Measurements from ENCODE around the gene USP40. TPM values are rescaled to one million over a fixed set of nuclear protein-coding genes. Genes with fewer than 3 reads are reported as not detected.
"Not testable (repeated sequence)": the region's sequence is repeated elsewhere in the genome, so short reads cannot be mapped to it uniquely, and the experiment has no call there.

Gene USP40, protein sequence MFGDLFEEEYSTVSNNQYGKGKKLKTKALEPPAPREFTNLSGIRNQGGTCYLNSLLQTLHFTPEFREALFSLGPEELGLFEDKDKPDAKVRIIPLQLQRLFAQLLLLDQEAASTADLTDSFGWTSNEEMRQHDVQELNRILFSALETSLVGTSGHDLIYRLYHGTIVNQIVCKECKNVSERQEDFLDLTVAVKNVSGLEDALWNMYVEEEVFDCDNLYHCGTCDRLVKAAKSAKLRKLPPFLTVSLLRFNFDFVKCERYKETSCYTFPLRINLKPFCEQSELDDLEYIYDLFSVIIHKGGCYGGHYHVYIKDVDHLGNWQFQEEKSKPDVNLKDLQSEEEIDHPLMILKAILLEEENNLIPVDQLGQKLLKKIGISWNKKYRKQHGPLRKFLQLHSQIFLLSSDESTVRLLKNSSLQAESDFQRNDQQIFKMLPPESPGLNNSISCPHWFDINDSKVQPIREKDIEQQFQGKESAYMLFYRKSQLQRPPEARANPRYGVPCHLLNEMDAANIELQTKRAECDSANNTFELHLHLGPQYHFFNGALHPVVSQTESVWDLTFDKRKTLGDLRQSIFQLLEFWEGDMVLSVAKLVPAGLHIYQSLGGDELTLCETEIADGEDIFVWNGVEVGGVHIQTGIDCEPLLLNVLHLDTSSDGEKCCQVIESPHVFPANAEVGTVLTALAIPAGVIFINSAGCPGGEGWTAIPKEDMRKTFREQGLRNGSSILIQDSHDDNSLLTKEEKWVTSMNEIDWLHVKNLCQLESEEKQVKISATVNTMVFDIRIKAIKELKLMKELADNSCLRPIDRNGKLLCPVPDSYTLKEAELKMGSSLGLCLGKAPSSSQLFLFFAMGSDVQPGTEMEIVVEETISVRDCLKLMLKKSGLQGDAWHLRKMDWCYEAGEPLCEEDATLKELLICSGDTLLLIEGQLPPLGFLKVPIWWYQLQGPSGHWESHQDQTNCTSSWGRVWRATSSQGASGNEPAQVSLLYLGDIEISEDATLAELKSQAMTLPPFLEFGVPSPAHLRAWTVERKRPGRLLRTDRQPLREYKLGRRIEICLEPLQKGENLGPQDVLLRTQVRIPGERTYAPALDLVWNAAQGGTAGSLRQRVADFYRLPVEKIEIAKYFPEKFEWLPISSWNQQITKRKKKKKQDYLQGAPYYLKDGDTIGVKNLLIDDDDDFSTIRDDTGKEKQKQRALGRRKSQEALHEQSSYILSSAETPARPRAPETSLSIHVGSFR
- total RNA-seq = 23.8 TPM
- long read RNA-seq, partial matches to known transcripts = 3 of 9 reads
- long read RNA-seq, other reads (novel, unspliced or antisense) = 6 of 9 reads

DNA sequence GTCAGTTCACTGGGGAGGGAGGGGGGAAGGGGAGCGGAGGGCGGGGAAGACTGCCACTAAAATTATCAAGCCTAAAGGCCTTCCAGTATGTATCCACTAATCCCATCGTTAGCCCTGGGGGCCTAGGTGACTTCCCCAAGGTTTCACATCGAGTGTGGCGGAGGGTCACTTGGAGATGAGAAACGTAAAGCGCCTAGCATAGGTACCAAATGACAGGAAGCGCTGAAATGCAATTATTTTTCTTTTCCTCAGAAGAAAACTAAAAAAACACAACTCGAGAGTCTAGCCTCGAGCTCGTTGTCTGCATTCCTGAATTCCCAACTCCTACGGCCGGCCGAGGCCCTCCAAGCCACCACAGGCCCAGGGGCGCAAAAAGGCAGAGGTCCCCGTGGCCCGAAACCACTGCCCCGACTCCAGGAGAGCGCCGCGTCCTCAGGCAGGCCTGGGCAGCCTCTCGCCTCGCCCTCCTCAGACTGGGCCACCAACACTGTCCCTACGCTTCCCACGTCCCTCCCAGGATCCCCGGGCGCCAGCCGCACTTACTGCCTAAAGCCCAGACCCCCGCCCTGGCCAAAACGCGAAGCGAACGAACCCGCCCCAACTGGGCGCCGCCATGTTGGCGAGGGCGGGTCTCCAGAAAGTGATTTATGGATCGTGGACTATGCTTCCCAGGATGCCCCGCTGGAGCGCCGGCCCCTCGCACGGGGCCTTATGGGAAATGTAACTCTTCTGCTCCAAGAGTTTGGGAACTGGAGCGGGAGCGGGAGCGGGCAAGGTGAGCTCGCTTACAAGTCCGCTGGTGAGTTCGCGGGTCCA is at the start of gene USP40:
Gene USP40 (minus strand): TSS at position 642 of the 816 bp plus-strand sequence. CDS start 1,228 bp downstream, outside the sequence.
- intact Hi-C loops (cut with DNase I) = loop anchor here (5.0 to 10.0 kb wide), 2 partner anchors 82 to 931 kb away; partner anchors contain the start of gene ARL4C

DNA sequence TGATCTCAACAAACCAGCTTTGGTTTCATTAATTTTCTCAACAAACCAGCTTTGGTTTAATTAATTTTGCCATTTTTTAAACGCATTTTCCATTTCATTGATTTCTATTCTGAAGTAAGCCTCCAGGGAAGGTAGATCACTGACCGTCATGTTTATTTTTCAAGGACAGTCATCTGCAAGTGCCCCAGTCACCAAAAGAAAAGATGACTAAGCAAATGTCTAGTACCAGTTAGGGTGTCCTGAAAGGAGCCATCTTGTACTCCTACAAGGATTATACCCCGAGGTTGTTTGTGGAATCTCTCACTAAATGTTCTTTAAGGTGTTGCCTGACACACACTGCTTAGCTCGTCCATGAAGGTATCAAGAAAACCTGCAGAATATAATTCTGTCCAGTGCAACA is 44.7 kb upstream of the USP40 start:
- intact Hi-C loops (cut with DNase I) = no loop called here
- DNase-seq (ENCODE audit: low spot score) = no peak

More for the DNA sequence above, at the start of gene USP40:
- peak; percentile 89 for DNase-seq (ENCODE audit: low spot score)

DNA sequence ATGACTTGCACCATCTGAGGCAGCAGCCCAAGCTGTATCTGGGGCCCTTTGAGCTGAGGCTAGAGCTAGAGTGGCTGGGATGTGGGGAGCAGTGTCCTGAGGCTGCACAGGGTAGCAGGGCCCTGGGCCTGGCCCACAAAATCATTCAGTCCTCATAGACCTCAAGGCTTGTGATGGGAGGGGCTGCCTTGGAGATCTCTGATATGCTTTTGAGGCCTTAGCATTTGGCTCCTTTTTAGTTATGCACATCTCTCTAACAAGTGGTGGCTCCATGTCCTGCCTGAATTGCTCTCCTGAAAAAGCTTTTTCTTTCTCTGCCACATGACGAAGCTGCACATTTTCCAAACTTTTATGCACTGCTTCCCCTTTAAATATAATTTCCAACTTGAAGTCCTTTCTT is 39.1 kb upstream of the USP40 start:
- intact Hi-C loops (cut with DNase I) = no loop called here
- DNase-seq (ENCODE audit: low spot score) = no peak

DNA sequence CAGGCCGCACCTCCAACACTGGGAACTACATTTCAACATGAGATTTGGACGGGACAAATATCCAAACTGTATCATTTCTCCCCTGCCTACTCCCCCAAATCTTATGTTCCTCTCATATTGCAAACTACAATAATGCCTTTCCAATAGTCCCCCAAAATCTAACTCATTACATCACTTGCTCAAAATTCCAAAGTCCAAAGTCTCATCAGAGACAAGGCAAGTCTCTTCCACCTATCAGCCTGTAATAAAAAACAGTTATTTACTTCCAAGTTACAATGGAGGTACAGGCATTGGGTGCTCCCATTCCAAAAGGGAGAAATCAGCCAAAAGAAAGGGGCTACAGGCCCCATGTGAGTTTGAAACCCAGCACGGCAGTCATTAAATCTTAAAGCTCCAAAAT is 38.2 kb upstream of the USP40 start:
- intact Hi-C loops (cut with DNase I) = no loop called here
- no peak for DNase-seq (ENCODE audit: low spot score)

DNA sequence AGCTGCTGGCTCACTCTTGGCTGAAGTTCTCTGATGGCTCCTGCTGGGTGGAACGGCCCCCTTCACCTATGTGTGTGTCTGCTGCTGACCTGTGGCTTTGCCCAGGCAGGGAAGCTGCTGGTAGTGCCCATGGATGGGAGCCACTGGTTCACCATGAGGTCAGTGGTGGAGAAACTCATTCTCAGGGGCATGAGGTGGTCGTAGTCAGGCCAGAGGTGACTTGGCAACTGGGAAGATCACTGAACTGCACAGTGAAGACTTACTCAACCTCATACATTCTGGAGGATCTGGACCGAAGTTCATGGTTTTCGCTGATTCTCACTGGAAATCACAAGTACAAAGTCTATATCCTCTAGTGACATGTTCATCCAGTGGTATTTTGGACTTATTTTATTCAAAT is 36.9 kb upstream of the USP40 start:
- intact Hi-C loops (cut with DNase I) = no loop called here
- DNase-seq (ENCODE audit: low spot score) = no peak

DNA sequence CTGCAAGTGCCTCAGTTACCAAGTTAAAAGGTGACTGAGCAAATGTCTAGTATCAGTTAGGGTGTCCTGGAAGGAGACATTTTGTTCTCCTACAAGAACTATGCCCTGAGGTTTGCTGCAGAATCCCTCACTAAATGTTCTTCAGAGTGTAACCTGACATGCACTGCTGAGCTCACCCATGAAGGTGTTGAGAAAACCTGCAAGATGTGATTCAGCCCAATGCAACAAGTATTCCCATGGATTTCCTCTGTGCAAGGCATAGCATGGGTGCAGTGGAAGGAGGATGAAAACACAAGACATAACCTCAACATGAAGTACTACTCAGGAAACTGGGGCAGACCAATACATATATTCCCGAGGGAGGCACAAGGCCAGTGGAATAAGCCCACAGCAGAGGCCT is 35.5 kb upstream of the USP40 start:
- intact Hi-C loops (cut with DNase I) = no loop called here
- DNase-seq (ENCODE audit: low spot score) = no peak

DNA sequence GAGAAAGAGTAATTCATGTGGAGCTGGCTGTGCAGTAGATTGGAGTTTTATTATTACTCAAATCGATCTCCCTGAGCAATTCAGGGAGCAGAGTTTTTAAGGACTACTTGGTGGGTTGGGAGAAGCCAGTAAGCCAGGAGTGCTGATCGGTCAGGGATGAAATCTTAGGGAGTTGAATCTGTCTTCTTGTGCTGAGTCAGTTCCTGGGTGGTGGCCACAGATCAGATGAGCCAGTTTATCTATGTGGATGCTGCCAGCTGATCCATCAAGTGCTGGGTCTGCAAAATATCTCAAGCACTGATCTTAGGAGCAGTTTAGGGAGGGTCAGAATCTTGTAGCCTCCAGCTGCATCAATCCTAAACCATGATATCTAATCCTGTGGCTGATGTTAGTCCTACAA is 33.8 kb upstream of the USP40 start:
- no peak for DNase-seq (ENCODE audit: low spot score)
- intact Hi-C loops (cut with DNase I) = no loop called here

DNA sequence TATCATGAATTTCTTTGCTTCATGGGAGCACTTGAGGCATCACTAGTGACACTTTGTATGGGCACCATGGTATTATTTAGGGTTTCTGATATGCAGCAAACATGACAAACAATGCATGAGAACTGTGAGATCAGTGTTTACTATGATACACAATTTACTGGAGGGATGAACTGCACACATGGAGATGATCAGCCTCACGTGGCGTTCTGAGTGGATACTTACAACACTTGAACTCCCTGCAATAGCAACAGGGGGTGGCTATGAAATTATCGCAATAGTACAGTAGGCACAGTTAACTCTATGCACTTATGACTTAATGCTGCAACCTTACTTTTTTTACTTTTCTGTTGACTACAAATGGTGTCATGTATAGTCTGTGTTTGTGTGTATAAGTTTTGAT is 32.4 kb upstream of the USP40 start:
- no peak for DNase-seq (ENCODE audit: low spot score)
- intact Hi-C loops (cut with DNase I) = no loop called here

DNA sequence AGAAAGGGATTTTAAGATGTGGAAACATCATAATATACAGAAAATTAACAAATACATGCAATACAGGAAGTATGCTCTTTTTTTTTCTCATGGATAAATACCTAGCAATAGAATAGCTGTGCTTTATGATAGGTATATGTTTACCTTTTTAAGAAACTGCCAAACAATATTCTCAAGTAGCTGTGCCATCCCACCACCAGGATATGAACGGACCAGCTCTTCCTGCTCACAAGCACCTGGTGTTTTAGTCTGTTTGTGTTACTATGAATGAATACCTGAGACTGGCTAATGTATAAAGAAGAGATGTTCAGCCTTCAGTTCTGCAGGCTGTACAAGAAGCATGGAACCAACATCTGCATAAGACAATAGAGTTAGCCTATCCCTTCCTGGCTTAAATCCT is 30.9 kb upstream of the USP40 start:
- DNase-seq (ENCODE audit: low spot score) = no peak
- intact Hi-C loops (cut with DNase I) = no loop called here

DNA sequence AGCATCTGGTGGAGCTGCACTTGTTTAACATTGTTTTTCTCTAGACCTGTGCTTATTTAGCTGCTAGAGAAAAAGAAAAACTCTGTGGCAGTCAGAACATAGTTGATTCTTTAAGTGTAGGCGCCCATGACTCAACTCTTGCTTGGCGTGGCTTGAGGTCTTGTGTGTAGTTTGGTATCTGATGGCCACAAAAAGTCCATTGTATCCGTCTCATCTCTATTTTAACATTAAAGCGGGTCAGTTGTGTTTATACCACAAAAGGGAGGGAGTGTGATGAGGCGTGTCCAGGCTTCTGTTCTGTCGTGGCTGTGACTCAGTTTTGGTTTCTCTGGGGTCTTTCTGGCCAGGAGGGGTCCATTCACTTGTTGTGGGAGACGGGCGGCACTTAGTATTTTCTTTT is 26.6 kb upstream of the USP40 start:
- DNase-seq (ENCODE audit: low spot score) = no peak
- intact Hi-C loops (cut with DNase I) = no loop called here

DNA sequence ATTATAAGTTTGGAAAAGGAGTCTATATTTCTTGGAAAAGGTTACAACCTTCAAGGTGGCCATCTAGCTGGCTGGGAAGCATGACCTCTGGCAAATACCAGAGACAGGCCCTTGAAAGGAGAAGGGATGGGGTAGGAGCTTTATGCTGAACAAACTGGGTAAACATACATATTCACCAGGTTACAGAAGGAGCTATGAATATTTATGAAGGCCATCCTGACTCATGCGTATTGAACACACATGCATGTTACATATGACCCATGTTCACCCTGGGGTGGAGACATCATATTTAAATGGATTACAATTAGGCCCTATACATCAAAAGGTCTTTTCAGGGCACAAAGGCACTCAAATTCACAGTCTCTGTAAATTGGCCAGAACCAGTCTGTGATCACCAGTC is 26.1 kb upstream of the USP40 start:
- DNase-seq (ENCODE audit: low spot score) = not testable (repeated sequence)

DNA sequence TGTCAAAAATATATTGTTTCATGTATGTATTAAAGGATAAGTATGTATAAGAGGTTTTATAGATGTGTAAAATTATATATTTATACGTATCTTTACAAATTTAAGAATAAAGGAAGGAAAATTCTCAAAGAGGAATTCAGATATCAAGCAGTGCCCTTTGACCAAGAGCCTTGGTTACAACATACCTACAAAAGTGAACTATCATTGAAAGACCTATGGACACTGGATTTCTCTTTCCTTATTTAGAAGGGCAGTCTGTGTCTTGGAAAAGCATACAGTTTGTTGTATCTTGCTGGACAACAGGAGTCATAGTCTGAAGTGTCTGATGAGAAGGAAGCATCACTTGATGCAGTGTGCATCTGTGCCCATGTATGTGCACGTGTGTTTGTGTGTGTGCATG is 21.8 kb upstream of the USP40 start:
- DNase-seq (ENCODE audit: low spot score) = no peak
- intact Hi-C loops (cut with DNase I) = no loop called here

More for the DNA sequence above, 26.1 kb upstream of the USP40 start:
- intact Hi-C loops (cut with DNase I) = not testable (repeated sequence)

DNA sequence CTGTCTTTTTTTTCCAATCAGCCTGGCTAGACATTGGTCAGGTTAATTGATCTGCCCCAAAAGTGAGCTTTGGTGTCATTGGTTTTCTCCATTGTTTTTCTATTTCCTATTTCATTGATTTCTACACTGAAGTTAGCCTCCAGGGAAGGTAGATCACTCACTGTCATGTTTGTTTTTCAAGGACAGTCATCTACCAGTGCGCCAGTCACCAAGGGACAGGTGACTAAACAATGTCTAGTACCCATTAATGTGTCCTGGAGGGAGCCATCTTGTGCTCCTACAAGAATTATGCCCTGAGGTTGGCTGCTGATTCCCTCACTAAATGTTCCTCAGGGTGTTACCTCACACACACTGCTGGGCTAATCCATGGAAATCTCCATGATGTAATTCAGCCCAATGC is 17.6 kb upstream of the USP40 start:
- DNase-seq (ENCODE audit: low spot score) = no peak
- intact Hi-C loops (cut with DNase I) = no loop called here

DNA sequence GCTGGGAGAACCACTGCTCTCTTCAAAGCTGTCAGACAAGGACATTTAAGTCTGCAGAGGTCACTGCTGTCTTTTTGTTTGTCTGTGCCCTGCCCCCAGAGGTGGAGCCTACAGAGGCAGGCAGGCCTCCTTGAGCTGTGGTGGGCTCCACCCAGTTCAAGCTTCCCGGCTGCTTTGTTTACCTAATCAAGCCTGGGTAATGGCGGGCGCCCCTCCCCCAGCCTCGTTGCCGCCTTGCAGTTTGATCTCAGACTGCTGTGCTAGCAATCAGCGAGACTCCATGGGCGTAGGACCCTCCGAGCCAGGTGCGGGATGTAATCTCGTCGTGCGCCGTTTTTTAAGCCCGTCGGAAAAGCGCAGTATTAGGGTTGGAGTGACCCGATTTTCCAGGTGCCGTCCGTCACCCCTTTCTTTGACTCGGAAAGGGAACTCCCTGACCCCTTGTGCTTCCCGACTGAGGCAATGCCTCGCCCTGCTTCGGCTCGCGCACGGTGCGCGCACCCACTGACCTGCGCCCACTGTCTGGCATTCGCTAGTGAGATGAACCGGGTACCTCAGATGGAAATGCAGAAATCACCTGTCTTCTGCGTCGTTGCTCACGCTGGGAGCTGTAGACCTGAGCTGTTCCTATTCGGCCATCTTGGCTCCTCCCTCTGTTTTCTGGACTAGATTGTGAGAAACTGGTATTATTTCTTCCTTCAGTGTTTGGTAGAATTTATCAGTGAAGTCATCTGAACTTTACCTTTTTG is 16.8 kb upstream of the USP40 start:
- DNase-seq (ENCODE audit: low spot score); intact Hi-C loops (cut with DNase I): not testable (repeated sequence)

DNA sequence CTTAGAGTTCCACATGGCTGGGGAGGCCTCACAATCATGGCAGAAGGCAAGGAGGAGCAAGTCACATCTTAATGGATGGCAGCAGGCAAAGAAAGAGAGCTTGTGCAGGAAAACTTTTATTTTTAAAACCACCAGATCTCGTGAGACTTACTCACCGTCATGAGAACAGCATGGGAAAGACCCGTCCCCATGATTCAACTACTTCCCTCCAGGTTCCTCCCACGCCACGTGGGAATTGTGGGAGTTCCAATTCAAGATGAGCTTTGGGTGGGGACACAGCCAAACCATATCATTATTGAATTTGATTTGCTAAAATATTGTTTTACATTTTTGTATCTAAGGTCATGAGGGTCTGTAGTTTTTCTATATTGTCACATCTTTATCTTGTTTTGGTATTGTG is 10.8 kb upstream of the USP40 start:
- intact Hi-C loops (cut with DNase I); DNase-seq (ENCODE audit: low spot score): not testable (repeated sequence)

DNA sequence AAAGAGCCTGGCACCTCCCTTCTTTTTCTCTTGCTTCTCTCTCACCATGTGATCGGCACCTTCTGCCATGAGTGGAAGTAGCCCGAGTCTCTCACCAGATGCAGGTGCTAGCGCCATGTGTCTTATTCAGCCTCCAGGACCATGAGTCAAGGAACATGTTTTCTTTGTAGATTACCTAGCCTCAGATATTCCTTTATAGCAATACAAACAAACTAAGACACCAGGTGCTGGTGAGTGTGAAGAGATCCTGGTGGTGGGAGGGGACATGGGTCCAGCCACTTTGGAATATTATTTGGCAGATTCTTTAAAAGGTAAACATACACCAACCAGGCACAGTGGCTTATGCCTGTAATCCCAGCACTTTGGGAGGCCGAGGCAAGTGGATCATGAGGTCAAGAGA is 5.9 kb upstream of the USP40 start:
- no peak for DNase-seq (ENCODE audit: low spot score)
- intact Hi-C loops (cut with DNase I) = no loop called here

DNA sequence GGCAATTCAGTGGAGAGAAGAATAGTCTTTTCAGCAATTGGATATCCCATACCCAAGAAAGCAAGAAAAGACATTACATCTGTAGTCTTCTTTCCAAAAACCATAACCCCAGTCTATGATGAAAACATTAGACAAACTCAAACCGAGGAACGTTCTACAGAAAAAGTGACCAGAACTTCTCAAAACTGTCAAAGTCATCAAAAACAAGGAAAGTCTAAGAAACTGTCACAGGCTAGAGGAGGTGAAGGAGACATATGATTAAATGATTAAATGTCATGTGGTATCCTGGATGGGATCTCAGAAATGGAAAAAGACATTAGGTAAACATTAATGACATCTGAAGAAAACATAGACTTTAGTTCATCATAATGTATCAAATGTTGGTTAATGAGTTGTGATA is 4.9 kb upstream of the USP40 start:
- intact Hi-C loops (cut with DNase I) = no loop called here
- DNase-seq (ENCODE audit: low spot score) = no peak

DNA sequence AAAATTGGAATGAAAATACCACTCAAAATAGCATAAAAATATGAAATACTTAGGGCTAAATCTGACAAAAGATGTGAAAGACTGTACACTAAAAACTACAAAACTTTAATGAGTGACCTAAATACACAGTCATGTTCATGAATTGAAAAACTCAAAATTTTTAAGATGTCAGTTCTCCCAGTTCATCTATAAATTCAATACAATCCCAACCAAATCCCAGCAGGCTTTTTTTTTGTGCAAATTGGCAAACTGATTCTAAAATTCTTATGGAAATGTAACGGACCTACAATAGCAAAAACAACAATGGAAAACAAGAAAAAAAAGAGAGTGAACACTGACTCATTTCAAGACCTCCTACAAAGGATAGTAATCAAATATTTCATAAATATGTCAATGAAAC is 4.4 kb upstream of the USP40 start:
- no peak for DNase-seq (ENCODE audit: low spot score)
- intact Hi-C loops (cut with DNase I) = no loop called here

Data from cardiac septum (tissue), 1 donor.